OCI-M2 (cell line): ENCODE measurements around the gene IGDCC3.

Experiments used
- DNase-seq: peaks from one replicate; lab custom pipeline; 2025; ENCODE audit not compliant: unreplicated experiment; lab: John Stamatoyannopoulos, UW

The IGDCC3 gene

DNA sequence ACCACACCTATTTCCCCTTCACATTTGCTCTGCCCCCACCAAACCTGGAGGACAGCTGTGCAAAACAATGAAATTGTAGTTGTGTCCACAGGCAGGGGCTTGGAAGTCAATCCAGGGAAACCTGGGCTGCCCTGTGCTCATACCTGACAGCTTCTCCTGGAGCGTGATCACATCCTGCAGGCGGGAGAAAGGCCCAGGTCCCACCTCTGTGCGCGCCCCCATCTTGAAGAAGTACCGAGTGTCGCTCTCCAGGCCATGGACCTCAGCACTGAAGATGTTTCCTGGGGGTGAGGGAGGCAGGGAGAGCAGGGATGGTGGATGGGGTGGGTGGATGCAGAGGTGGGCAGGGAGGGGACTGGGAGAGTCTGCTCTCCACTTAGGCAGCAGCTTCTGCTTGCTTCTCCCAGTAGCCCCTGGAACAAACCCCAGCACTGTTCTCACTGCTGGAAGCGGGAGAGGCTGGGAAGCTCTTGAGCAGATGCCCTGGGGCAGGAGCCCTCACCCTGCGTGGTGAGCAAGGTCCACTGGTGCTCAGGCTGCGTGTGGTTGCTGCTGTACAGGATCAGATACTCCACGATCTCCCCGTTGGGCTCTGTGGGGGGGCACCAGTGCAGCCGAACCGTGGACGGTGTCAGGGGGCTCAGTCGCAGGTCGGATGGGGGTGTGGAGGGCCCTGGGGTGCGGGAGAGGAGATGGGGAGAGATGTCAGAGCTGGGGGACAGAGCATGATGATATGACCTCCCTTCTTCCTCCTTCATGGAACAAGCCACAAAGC is 10.7 kb upstream of the IGDCC3 start:
- DNase-seq: no peak

DNA sequence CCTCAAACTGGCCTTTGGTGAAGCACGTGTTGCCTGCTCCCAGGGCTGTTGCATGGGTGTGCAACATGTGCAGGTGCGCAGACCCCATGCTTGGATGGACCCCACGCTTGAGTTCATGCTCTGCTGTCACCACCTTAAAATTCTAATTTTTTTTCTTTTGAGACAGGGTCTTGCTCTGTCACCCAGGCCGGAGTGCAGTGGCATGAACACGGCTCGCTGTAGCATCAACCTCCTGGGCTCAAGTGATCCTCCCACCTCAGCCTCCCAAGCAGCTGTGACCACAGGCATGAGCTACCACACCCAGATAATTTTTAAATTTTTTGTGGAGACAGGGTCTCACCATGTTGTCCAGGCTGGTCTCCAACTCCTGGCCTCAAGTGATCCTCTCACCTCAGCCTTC is 9.1 kb upstream of the IGDCC3 start:
- DNase-seq: no peak

DNA sequence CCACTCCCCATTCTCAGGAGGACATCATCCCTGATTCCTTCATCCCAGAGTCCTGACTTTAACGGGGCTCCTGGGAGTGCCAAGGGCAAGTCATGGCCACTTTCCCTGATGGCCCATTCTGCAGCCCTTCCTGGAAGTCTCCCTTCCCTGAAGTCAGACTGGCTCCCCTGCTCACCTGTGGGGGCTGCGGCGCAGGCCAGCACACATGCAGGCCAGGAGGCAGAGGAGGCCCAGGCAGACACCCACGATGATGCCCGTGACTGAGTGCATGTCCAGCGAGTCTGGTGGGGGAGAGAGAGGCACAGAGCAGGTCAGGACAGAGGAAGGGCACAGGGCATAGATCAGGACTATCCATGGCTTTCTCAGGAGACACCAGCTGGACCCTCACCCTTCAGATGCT is 8.6 kb upstream of the IGDCC3 start:
- DNase-seq: no peak

DNA sequence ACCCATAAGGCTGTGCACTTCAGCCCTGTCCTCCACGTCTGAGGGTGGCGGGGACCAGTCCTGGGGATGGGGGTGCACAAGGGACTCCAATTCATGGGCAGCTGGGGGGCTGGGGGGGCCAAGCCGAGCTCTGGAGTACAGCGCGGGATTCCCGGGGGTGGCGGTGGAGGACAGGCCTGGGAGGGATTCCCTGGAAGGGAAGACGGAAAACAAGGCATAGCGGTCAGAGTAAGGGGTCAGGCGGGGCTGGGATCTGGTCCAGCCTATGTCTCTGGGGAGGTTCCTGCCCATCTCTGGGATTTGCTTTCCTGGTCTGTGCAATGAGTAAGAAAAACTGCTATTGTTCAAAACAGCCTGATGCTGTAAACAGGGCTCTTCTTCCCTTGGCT is 8.1 kb upstream of the IGDCC3 start:
- DNase-seq: no peak

DNA sequence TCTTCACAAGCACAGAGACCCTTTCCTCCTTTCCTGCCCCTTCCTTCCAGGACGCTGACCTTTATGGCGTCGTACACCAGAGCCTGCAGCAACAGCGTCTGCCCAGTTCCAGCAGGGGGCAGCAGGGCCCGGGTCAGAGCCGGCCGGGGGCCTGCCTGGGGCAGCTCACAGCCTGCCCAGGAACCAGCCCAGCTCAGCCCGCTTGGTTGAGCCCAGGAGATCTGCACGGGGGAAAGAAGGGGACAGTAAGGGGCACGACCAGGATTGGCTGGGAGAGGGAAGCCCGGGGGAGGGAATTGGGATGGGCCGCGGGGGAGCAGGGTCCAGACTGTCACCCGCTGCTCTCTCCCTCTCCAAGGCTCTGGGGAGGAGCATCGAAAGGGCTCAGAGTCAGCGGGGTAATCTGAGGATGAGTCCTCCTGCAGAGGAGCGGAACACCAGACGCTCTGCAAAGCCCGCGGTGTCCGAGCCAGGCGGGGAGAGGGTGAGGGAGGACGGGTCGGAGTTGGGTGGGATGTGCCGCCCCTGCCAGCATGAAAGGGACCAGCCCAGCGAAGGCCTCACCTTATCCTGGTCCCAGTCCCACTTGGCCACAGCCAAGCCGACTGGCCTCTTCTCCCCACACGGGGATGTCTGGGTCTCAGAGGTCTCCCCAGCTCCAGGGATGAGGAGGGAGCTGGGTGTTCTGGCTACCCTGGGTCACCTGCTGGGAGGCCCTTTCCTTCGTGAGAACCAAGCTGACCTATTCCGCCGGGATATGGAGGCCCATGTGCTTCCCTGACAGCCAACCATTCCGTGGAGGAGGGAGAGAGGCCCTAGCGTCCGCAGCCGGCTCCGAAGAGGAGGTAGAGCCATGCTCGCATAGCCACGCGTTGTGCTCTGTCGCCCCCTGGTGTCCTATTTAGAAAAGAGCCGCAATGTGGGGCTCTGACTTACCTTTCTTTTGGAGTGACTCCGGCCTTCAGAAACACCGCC is 7.4 kb upstream of the IGDCC3 start:
- peak; percentile 45 for DNase-seq

DNA sequence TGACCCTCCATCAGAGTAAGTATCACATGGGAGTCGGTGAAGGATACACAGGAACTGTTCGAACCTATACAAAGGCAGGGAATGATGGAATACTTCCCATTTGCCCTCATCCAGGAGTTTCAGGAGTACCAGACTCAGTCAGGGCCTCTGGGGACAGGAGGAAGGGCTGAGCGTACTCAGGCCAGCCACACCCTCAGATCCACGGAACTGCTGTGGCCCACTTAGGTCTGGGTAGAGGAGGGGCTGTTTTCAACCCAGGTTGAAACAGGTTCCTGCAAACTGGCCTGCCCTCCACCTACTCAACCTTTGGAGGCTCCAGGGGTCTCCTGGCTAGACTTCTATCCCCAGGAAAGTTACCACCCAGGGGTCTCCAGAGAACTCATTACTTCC is 6.7 kb upstream of the IGDCC3 start:
- DNase-seq: no peak

DNA sequence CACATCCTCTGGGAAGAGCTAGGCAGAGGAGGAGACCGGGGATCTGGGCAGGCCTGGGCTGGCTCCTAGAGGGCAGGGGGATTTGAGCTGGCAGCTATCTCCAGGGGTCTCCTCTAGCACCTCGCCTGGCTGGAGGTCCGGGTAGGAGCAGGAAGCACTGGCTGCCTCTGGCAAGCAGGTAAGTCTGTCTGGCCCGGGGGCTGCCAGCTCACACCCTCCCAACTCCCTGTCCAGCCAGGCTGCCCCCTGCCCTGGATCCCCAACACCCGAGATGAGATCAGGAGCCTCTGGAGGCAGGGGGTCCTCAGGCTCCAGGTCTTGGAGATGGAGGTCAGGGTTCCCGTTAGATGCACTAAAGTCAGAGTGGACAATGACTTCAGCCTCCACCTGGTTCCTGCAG is 6.2 kb upstream of the IGDCC3 start:
- no peak for DNase-seq

DNA sequence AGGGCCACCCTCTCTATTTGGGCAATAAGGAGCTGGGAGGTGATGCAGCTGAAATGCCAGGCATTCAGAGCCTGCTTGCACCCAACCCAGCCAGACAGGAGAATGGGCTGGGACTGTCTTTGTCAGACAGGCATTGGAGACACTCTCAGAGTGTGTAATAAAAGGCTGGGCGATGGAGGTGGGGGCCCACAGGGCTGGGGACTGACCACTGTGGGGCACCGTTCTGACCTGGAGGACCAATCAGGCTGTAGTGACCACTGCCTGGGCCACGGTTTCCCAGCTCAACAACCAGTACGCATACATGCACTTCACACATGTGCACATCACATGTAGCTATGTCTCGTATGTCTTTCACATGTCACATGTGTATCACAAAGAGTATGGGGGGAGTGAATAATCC is 5.7 kb upstream of the IGDCC3 start:
- DNase-seq: no peak

DNA sequence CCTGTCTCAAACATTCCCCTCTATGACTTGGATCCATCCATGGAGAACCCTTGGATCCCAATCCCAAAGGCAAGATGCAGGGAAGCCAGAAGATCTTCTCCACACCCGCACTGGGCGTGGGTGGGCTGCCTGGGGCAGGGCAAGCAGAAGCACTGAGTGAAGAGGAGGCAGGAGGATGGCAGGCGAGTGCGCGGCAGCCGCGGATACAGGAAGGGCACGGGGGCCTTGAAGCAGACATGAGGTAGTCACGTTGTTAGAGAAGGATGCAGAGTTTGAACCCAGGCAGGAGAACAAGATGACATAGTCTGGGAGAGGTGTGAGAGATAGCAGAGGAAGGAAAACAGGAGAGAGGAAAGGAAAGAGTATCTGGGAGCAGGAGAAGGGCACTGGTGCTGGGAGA is 5.1 kb upstream of the IGDCC3 start:
- DNase-seq: no peak

DNA sequence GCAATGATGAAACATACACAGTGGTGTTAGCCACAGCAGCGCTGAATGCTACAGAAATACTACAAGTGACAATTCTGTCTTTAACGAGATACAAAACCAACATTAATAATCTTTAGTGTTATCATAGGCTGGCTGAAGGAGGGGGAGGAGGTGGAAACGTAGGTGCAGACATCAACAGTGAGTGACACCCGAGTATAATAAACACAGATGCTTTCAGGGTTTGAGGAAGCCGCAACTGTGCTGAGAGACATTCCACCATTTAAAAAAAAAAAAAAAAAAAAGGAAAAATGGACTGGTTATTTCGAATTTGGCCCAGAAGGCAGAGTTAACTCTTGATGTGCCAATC is 4.3 kb upstream of the IGDCC3 start:
- DNase-seq: no peak

DNA sequence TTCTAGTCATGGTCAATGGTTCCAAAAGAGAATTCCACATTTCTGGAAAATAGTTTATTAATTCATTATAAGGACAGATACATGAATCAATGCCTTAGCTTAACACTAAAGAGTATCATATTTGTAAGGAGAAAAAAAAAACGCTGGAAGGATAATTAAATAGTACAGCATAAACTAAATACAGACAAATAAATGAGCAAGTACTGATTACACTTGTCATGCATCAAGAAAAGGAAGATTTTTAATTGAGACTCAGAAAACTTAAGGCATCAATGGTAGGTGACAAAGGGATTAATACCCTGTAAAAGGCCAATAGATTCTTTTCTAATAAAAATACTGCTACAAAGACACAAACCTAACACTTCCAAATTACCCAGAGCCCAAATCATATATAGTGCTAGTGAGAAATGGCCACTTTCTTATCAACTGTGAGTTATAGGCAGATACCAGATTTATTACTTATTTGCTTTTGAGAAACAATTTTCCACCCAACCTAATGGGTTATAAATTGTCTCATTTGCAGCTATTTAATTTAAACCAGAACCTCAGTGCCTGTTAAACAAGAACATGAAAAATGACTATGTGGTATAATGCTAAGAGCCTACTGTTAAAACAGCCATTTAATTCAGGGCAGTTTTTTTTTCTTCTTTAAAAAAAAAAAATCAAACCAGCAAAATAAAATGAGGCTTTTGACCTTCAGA is 3.8 kb upstream of the IGDCC3 start:
- DNase-seq: no peak

DNA sequence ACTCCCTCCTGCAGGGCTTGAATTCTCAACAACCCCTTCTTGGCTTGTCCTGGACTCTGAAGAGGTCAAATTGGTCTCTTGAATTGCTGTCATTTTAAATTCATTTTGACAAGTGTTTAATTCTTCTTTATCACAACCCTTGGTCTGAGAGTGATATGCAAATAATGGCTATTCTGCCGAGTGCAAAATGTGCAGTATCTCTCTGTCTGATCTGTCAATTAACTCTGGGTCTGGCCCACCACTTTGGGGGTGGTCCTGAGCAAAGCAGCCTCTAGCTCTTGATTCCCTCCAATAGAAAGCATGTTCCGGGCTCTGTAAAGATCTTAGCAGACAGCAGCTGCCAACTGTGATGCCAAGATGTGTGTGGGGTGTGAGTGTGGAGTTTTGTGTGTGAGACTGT is 2.2 kb upstream of the IGDCC3 start:
- no peak for DNase-seq

DNA sequence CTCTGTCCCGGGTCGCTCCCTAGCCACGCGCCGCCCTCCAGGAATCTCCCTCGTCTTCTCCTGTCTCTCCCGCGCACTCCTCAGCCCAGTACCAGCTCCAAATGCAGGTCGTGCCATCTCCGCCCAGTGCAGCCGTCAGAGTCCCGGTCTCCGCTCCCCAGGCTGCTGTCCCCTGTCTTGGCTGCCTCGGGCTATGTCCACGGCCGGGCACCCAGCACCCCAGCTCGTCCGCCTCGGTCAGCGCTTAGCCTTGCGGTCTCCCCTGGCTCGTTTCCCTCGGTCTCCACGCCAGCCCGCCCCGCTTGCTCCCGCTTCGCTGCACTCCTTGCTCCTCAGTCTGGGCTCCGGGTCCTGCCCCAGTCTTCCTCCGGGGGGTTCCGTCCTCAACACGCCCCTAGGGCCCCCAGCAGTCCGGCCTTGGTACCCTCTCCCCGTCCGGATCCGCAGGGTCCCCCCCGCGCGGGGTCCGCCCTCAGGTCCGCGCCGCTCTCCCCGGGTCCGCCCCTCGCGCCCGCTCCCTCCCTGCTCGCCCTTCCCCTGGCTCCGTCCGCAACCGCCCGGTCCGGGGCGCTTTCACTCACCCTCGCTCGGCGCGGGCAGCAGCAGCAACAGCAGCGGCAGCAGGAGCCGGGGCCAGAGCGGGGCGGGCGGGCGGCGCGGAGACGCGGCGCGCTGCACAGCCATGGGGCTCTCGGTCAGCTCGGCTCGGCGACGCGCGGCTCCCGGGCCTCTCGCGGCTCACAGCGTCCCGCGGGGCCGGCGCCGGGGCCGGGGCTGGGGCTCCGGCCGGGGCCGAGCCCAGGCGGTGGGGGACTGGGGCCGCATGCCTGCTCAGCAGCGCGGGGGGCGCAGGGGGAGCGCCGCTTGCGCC is 462 bp downstream of the IGDCC3 start:
- no peak for DNase-seq

DNA sequence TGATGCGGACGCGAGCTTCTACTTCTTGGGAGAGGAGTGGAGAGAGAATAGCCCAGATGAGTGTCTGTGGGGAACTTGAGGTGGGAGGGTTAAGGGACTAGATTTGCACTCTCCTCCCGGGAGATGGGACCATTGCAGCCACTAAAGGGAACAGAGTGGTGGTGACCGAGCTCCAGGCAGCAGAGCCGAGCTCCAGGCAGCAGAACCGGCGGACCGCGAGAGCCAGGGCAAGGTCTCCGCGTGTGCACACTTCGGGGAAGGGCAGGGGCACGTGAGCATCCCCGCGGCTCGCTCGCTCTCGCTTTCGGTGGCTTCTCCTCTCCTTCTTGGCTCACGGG is 1.1 kb downstream of the IGDCC3 start:
- no peak for DNase-seq

DNA sequence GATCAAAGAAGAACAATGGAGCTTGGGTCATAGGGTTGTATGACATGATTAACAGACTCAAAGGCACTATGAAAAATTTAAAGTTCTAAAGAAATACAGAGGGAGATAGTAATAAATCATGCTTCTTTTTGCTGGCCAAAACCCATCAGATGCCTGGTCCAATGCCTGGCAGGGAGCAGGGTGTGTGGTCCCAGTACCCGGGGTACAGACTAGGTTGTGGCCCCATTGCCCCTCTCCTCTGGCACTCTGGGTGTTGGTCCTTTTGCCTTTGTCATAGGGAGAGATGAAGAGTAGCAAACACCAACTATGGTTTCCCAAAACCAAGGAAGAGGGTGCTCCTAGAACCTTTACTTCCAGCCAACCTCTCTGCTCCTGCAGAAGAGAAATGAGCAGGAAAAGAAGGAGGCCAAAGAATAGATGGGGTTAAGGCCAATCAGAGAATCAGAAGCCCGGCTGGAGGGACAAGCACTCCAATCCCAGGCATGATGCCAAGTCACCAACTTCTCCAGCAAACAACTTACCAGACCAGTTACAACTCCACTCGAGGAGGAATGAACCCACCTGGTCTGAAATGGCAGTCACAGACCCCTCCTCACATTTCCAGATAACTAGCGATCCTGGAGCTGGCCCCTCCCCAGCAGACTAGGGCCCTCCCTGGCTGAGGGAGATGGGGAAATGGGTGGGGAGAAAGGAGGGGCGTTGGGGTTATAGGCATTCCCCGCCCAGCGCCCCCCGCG is 1.8 kb downstream of the IGDCC3 start:
- DNase-seq: no peak

DNA sequence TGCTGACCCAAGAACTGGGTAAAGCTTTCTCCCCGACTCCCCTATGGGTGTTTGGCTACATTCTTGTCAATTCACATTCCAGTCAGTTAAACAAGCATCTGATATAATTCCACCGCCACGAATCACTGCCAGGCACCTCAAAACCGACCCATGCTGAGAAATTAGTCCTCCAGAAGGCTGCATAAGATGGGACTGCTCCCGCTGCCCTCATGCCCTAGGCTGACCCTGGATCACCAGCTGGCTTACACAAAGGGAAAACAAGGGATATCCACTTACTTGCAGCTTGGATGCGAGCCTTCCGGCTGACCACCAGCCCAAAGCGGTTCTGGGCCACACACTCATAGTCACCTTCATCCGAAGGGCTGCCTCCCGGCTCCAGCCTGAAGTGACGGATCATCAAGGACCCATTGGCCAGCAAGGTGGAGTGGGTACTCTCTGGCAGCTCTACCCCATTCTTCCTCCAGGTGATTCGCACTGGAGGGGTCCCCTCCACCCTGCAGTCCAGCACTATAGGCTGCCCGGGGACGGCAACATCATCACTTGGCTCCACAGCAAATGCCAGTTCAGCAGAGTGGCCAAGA is 2.9 kb downstream of the IGDCC3 start:
- no peak for DNase-seq

DNA sequence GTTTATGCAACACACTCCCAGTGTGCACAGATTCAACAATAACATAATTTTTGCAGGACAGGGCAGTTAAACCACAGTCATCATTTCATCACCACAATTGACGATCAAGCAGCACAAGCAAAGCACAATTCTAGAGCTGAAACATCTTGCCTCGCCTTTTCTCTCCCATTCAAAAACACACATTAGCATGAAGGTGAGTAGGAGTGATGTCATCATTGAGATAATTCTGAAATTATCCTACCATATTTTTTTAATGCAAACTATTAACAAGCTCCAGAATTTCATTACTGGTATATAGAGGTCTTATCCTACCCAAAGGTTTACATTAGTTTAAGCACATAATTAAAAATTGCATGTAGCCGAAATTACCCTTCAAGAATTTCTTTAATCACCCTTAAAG is 3.5 kb downstream of the IGDCC3 start:
- no peak for DNase-seq

DNA sequence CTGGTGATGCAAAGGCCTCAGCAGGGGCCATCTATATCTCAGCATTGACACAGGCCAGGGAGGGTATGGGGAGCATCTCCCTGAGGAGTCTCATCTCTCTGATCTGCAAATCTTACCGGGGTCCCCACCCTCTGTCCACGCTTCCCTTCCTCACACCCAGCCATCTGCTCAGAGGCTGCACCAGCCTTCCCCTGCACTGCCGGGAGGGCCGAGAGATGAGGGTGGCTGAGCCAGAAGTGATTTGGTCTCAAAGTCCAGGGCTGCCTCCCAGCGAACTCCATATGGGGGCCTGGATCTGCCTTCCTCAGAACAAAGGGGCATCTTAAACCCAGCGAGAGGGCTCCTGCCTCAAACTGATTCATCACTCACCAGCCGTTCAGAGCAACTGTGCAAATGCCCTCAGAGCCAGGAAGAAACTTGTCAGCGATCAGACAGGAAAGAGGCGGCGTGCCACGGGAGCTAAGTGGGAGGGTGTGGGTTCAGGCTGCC is 4.6 kb downstream of the IGDCC3 start:
- no peak for DNase-seq

DNA sequence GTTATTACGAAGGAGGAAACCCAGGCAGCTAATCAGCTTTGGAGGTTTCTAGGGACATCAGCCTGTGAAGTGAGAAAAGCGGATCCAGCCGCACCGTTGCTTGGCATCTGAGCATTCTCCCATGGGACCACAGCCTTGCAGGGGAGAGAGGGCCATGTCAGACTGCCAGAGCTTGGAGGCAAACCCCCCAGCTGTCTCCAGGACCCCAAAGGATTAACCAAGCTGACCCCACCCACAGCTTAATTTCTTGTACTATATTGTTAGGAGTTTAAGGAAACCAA is 5.1 kb downstream of the IGDCC3 start:
- no peak for DNase-seq
